LNCaP clone FGC (cell line): Measurements from ENCODE around the gene C4orf50.
A peak's percentile ranks its signal among the peaks of the same experiment; 100 is the strongest.

ENCODE experiments used
- DNase-seq: peaks from one replicate; pipeline ENCODE4 v3.0.0-alpha.2; 2011; ENCODE audit warnings: low read depth
- H3K4me3 ChIP-seq: 2 replicates; pipeline ENCODE4 v1.5.1; 2011; ENCODE audit warnings: mild to moderate bottlenecking, low read depth, low read length, control low read depth
- CTCF ChIP-seq: IDR thresholded peaks from 2 replicates; pipeline ENCODE4 v1.5.1; 2012; ENCODE audit warnings: mild to moderate bottlenecking; ENCODE audit not compliant: control insufficient read depth, insufficient read depth; ENCODE audit errors: extremely low read depth

The C4orf50 gene

GRCh38 chr4:6058531-6059374, 40.5 kb upstream of the C4orf50 start:
- DNase-seq, result no peak
- TF ChIP-seq CTCF, result no peak
- H3K4me3 ChIP-seq, result no peak overlapping the region

- TF ChIP-seq CTCF, result no peak
- no peak overlapping the region for H3K4me3 ChIP-seq
- DNase-seq, result no peak
Measured at GRCh38 chr4:6056976-6057766, 38.9 kb upstream of the C4orf50 start.

- no peak for DNase-seq
- H3K4me3 ChIP-seq, result no peak overlapping the region
- TF ChIP-seq CTCF, result no peak
Measured at GRCh38 chr4:6055436-6055835, 37.2 kb upstream of the C4orf50 start.

- no peak for DNase-seq
- TF ChIP-seq CTCF, result no peak
- no peak overlapping the region for H3K4me3 ChIP-seq
Measured at GRCh38 chr4:6055030-6055429, 36.8 kb upstream of the C4orf50 start.

GRCh38 chr4:6054162-6054922, 36.1 kb upstream of the C4orf50 start:
- TF ChIP-seq CTCF, result no peak
- no peak overlapping the region for H3K4me3 ChIP-seq
- no peak for DNase-seq

- TF ChIP-seq CTCF, result no peak
- peak; percentile 69 for DNase-seq
- H3K4me3 ChIP-seq, result no peak overlapping the region
Measured at GRCh38 chr4:6052679-6053078, 34.4 kb upstream of the C4orf50 start.
